ENCODE results near the gene SBK2. TPM values are rescaled to one million over a fixed set of nuclear protein-coding genes. Genes with fewer than 3 reads are reported as not detected.

SBK2 gene
- total and polyA plus RNA-seq, 9 of the 15 experiments (the other 6 are each of a cell fraction or from before 2014, with no cell fraction given): not detected

GRCh38 chr19:55581145-55581822, 44.4 kb upstream of the SBK2 start:
- peak; percentile 44 for ATAC-seq
- H3K27me3 ChIP-seq (ENCODE audit: control insufficient read depth in 2 of 2, insufficient read depth in 2 of 2, low read length in 2 of 2): peaks cover 8 to 12% of the 10 kb centered on the region in 2 experiments; a peak in 4 of 5 replicates
- ChIA-PET CTCF (ENCODE audit: low intra/inter-chr PET ratio) (no interaction called here), POLR2A (interaction anchor here (0.6 to 1.9 kb wide), 4 partner anchors 18 to 96 kb away, joined by 3 to 9 read pairs (median 4); partner anchors contain the start of gene FIZ1)
- 23% methylated on average over 12 of the region's 12 CpGs for WGBS (ENCODE audit: insufficient coverage, low coverage, missing lambda C conversion rate)
- peaks cover 12% of the 10 kb centered on the region for H3K79me2 ChIP-seq (ENCODE audit: control insufficient read depth, insufficient read depth, low read length)
- peak overlapping the region; percentile 17; the same call in 1 of the 3 replicates for H3K27ac ChIP-seq (ENCODE audit: extremely low read depth, low read depth, low read length)
- H2AFZ ChIP-seq (ENCODE audit: low read depth, low read length): peak overlapping the region; percentile 89
- no peaks in the 10 kb centered on the region for H3K9me3 ChIP-seq (replicated peaks; ENCODE audit: control insufficient read depth, insufficient read depth, low read depth, low read length)
- no peaks in the 10 kb centered on the region for H3K9me1 ChIP-seq (ENCODE audit: control insufficient read depth, insufficient read depth, low read length)
- in situ Hi-C loops (cut with MboI) (no loop called here), intact Hi-C loops (cut with micrococcal nuclease) (no loop called here)
- peak overlapping the region; percentile 85 for H3K4me3 ChIP-seq
- H3K4me1 ChIP-seq (replicated peaks in 1 of 2; ENCODE audit: control insufficient read depth in 2 of 2, insufficient read depth in 2 of 2, low read length in 2 of 2): peaks cover 9 to 35% of the 10 kb centered on the region in 2 experiments; a peak in 3 of 5 replicates
- peak overlapping the region; percentile 47 to 88; a peak in 3 of 4 replicates for H3K9ac ChIP-seq (ENCODE audit: insufficient read depth in 1 of 2, low read depth in 2 of 2, low read length in 2 of 2)
- peaks cover 12% of the 10 kb centered on the region; the same call in 2 of the 3 replicates for H3K36me3 ChIP-seq (ENCODE audit: control insufficient read depth, insufficient read depth, low read length)
- BruUV-seq (replicated peaks): no TSS peak
- peak; percentile 94 for FAIRE-seq
- no peaks in the 10 kb centered on the region for H4K20me1 ChIP-seq (replicated peaks; ENCODE audit: control insufficient read depth, insufficient read depth, low read length)
- H3K4me2 ChIP-seq (ENCODE audit: insufficient read depth, low read length): peak overlapping the region; percentile 83
- DNase-seq (ENCODE audit: extremely low read depth in 1 of 4, low spot score in 3 of 4): peak; percentile 37 to 68 (median 58)
- TF ChIP-seq ZNF449 (CRISPR knock-in tag; IDR thresholded peaks at IDR 0.05) (no peak), SAFB2 (IDR thresholded peaks at IDR 0.05; ENCODE audit: borderline replicate concordance, low read depth, low read length, severe bottlenecking) (no peak), TSC22D4 (tag; IDR thresholded peaks at IDR 0.05) (no peak), SP1 (CRISPR knock-in tag; IDR thresholded peaks at IDR 0.05) (peak; percentile 47; the same call in 1 of the 2 replicates), ZNF197 (CRISPR knock-in tag; IDR thresholded peaks at IDR 0.05; ENCODE audit: low read depth) (no peak), FOXA3 (CRISPR knock-in tag; conservative IDR thresholded peaks at IDR 0.05 in 1 of 2, IDR thresholded peaks at IDR 0.05 in 1 of 2) (peak in 1 of 2 experiments; percentile 55; a peak in 1 of 4 replicates), HMG20B (CRISPR knock-in tag; IDR thresholded peaks at IDR 0.05) (no peak), PRMT5 (CRISPR knock-in tag; IDR thresholded peaks at IDR 0.05) (peak; percentile 91), ZNF311 (CRISPR knock-in tag; IDR thresholded peaks at IDR 0.05) (0 out of 2 replicates have a peak, but pooled peaks have one; percentile 47), ADNP (tag; IDR thresholded peaks at IDR 0.05) (peak; percentile 89), ZNF609 (CRISPR knock-in tag; IDR thresholded peaks at IDR 0.05; ENCODE audit: borderline replicate concordance) (0 out of 2 replicates have a peak, but pooled peaks have one; percentile 38), ZFP36 (IDR thresholded peaks at IDR 0.05; ENCODE audit: low read depth, low read length, partially characterized antibody) (peak; percentile 36), SMAD3 (CRISPR knock-in tag; conservative IDR thresholded peaks at IDR 0.05) (no peak), FOXJ2 (tag; IDR thresholded peaks at IDR 0.05) (no peak), GATAD2B (IDR thresholded peaks at IDR 0.05; ENCODE audit: borderline replicate concordance) (no peak)
